ENCODE data around the gene SMAD9.

SMAD9 gene

GRCh38 chr13:36819739-36820090 lies 100.3 kb downstream of the SMAD9 start:
- in situ Hi-C loops (cut with MboI; ENCODE audit: low sequenced_read_pairs): no loop called here

GRCh38 chr13:36818804-36819738 lies 101.0 kb downstream of the SMAD9 start, which contains the start of gene RFXAP:
Gene RFXAP (plus strand): TSS chr13:36819222. CDS start chr13:36819358, 136 bp downstream.
- in situ Hi-C loops (cut with MboI; ENCODE audit: low sequenced_read_pairs): no loop called here

DNA sequence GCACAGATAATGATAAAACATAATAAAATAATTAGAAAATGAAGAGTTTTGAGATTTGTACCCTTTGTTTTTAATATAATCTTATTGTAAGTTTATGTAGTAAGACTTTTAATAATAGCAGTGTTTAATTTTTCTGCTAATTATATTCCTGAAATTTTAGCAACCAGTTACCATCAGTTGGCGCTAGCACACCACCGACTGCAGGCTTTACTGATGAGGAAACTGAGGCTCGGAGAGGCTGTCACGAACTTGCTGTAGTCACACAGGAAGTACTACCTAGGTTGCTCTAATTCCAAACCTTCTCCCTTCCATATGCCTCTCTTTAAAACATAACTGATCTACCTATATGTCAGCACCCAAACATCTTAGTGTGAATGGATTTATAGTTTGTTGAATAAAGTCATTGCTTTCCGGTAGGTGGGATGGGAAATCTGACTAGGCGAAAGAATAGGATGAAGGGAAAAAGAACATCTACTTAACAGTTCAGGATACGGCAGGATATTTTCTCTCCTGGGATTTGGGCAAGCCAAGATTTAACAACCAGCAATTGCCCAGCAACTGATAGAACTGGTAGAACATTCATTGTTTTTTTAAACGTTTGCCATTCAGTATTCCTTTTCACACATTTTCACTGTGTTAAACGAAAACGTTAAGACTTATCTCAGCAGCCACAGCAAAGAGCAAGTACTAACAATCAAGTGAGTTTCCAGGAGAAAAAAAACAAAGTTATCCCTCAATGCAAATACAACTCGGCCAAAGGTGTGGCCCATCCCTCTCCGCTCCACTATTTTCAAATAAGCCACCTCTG lies 101.8 kb downstream of the SMAD9 start:
- in situ Hi-C loops (cut with MboI; ENCODE audit: low sequenced_read_pairs): no loop called here

GRCh38 chr13:36815062-36815461 lies 105.0 kb downstream of the SMAD9 start:
- in situ Hi-C loops (cut with MboI; ENCODE audit: low sequenced_read_pairs): no loop called here

- in situ Hi-C loops (cut with MboI; ENCODE audit: low sequenced_read_pairs): no loop called here
Measured at GRCh38 chr13:36814465-36814864, 105.6 kb downstream of the SMAD9 start.

DNA sequence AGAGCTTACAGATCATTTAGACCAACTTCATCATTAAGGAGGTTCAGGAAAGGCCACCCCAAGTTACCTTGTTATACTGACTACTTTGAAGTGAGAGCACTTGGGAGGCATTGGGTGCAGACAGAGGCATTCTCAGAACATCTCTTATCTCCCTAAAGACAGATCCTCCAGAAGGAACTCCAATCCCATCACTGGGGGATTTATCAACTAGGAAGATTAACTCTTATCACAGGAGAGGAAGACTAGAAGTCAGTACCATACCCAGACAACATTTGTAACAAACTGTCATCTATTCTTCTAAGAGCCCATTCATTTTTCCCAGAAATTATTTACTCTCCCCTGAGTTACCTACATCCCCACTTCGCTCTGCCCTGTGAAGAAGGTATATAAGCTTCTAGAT lies 106.8 kb downstream of the SMAD9 start:
- in situ Hi-C loops (cut with MboI; ENCODE audit: low sequenced_read_pairs): no loop called here

- in situ Hi-C loops (cut with MboI; ENCODE audit: low sequenced_read_pairs): no loop called here
Measured at GRCh38 chr13:36807616-36808015, 112.4 kb downstream of the SMAD9 start.

DNA sequence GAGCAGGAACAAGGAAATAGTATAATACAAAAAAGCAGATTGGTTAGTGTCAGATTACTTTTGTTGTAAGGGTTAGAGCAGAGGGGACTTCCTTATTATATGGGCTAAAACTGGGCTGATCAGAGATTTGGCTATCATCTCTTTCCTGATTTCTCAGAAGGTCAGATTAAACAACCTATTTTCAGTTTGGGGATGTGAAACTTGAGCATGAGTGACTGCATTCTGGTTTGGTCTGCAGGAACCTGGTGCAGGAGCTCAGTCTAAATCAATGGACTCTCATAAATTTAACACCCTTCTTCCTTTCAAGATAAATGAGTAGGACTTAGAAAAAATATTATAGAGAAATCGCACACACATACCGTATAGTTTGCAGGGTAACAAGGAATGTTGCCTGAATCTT lies 113.9 kb downstream of the SMAD9 start:
- in situ Hi-C loops (cut with MboI; ENCODE audit: low sequenced_read_pairs): no loop called here

- in situ Hi-C loops (cut with MboI; ENCODE audit: low sequenced_read_pairs): no loop called here
Measured at GRCh38 chr13:36804588-36804987, 115.5 kb downstream of the SMAD9 start.

DNA sequence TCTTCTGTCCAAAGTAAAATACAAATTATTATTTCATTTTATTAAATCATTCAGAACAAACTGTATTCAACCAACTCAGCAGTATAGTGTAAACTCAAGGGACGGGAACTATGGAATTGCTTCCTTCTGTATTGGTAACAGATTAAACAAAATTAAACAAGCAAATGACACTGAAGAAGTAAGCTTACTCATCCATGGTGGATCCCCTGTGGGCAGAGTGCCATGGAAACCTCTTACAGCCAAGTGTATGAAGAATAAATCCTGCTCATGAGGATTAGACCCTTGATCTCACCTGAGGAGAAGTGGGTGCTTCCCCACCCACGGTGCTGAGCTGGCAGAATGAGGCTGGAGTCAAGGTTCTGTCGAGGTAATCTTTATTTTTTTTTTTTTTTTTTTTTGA lies 119.0 kb downstream of the SMAD9 start:
- in situ Hi-C loops (cut with MboI; ENCODE audit: low sequenced_read_pairs): no loop called here

DNA sequence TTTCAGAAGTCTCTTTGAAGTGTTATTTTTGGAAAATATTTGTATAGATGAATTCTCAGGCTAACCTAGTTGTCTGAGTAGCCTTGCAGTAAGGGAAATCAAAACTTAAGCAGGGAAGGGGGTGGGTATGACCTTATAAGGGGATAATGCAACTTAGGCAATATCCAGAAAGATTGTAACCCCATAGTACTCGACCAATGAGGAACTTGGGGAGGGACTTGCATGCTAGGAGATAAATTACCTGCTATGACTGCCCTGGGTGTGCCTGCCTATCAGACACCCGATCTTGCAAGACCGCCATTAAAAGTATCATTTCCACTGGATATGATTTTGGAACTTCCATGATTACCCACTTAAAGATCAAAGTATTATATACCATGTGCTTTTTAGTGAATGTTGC lies 124.0 kb downstream of the SMAD9 start:
- in situ Hi-C loops (cut with MboI; ENCODE audit: low sequenced_read_pairs): no loop called here

DNA sequence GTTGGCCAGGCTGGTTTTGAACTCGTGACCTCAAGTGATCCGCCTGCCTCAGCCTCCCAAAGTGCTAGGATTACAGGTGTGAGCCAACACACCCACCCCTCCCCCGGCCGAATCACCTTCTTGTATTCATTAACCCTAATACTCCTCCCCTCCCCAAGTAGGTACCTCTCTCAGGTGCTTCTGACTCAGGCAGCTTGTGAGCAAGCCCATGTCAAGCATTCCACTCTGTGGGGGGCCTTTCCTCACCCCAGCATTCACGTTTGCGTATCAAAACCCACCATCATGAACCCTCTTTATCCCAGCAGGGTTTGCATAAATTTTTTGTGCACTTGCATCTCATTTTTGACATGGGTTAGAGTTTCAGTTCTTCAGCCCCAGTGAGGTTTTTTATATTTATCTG lies 124.6 kb downstream of the SMAD9 start:
- in situ Hi-C loops (cut with MboI; ENCODE audit: low sequenced_read_pairs): no loop called here
